AG08396 (cell line): Measurements from ENCODE around the gene ACO1.

ENCODE experiments used
- DNase-seq: peaks from one replicate; pipeline ENCODE4 v3.0.0; 2012; ENCODE audit warnings: low spot score, mixed read lengths

The ACO1 gene

DNA sequence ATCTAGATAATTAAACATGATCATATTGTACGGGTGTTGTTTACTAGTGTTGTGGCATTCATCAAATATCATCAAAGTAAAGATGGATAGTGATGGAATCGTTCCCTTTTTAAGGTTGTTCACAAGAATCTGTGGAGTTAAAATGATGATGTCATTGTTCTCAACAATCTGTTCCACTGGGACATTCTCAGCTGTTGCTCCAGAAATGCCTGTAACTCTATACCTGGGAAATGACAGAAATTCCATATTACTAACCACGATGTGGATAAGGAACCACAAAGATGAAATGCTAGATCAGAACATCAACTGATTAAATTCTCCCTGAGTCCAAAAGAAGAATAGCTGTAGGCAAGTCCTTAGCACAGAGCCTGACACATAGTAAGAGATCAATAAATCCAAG, 103.5 kb downstream of the ACO1 start:
- no peak for DNase-seq

GRCh38 chr9:32490601-32491000, 106.2 kb downstream of the ACO1 start:
- DNase-seq = no peak

DNA sequence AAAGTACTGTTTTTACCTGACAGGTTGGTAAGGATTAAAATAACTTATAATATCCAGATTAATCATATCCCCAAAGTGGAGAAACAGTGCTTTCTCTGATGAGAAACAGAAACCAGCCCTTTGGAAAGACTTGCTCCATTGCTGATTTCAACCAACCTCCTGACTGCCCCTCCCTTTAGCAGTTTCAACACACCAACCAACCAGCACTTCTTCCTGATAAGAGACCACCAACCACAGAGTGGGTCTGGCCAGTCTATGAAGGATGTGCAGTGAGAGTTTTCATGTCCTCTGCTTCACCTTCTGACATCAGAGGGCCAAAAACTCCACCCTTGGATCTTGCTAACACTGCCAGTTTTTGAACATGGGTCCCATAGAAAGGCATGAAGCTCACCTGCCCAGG, 113.5 kb downstream of the ACO1 start:
- DNase-seq = no peak

DNA sequence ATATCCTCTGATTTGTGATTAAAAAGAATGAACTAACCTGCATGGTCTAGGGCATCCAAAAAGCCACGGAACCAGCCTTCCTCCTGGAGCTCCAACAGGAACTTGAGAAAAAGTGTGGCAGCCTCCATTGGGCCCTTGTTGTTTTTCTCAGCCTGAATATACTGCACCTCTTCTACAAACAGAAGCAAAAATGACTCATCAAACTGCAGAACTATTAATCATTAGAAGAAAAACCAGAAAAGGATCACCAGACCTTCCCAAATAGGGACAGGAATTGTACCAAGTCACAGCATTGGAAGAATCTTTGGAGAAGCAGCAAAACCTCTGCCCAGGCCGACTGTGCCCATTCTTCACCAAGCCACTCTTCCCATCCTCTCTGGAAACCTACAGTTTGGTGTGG, 116.3 kb downstream of the ACO1 start:
- peak; percentile 9 for DNase-seq

DNA sequence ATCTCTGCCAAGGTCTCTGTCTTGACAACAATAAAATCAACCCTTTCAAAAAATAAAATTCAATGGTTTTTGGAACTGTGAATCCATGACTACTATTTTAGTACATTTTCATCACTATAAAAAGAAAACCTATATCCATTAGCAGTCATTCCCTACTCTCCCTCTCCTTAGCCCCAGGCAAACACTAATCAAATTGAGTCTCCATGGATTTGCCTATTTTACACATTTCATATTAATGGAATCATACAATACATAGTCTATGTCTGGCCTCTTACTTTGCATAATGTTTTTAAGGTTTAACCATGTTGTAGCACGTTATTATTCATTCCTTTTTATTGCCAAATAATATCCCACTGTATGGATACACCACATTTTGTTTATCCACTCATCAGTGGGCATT, 117.4 kb downstream of the ACO1 start:
- DNase-seq = no peak

GRCh38 chr9:32502464-32502863, 118.0 kb downstream of the ACO1 start:
- DNase-seq = peak; percentile 14

DNA sequence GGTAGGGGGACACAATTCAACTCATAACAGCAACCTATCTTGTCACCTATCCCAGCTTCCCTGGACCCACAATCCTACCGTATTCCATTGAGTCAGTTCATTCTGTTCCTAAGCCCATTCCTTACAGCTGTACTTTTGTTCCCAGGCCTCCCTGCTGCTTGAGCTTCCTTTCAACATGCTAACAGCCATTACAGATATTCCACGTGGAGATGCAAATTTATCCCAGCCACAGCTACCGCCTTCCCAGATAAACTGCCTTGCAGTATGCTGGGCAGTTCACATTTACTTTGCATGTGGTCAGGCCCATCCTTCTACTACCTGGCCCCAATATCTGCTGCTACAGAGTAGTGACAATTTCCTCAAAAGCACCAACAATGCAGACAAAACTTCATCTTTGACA, 118.6 kb downstream of the ACO1 start:
- no peak for DNase-seq
